Measurements from ENCODE around the gene SLC1A7. TPM values are rescaled to one million over a fixed set of nuclear protein-coding genes. Genes with fewer than 3 reads are reported as not detected.
A peak's percentile ranks its signal among the peaks of the same experiment; 100 is the strongest.

SLC1A7 gene
- total RNA-seq, 1 donor from 2014 or later: not detected

GRCh38 chr1:53130878-53131589 lies 11.4 kb downstream of the SLC1A7 start:
- H3K4me1 ChIP-seq: peaks cover 15% of the 10 kb centered on the region
- peaks cover 3% of the 10 kb centered on the region for H3K27me3 Mint-ChIP-seq (ENCODE audit: insufficient read depth, low read depth)
- no peak overlapping the region for H3K4me3 ChIP-seq
- H2AFZ ChIP-seq (replicated peaks): no peak overlapping the region
- no peaks in the 10 kb centered on the region for H4K20me1 ChIP-seq (ENCODE audit: low read depth)
- no peak overlapping the region for H3K9ac ChIP-seq
- H3K4me3 Mint-ChIP-seq: no peak overlapping the region
- no peaks in the 10 kb centered on the region for H3K36me3 Mint-ChIP-seq
- H3K9me3 Mint-ChIP-seq: no peaks in the 10 kb centered on the region
- no peaks in the 10 kb centered on the region for H3K79me2 ChIP-seq (ENCODE audit: low read depth)
- no peaks in the 10 kb centered on the region for H3K27me3 ChIP-seq
- H3F3A ChIP-seq (ENCODE audit: low read depth): no peaks in the 10 kb centered on the region
- H3K27ac ChIP-seq: no peak overlapping the region
- no peaks in the 10 kb centered on the region for H3K9me3 ChIP-seq (ENCODE audit: low read depth)
- no peak for DNase-seq (ENCODE audit: low spot score)
- TF ChIP-seq EZH2phosphoT487 (IDR thresholded peaks at IDR 0.05) (no peak), EZH2 (IDR thresholded peaks at IDR 0.05) (no peak)
- TF ChIP-seq, protein P1, sequence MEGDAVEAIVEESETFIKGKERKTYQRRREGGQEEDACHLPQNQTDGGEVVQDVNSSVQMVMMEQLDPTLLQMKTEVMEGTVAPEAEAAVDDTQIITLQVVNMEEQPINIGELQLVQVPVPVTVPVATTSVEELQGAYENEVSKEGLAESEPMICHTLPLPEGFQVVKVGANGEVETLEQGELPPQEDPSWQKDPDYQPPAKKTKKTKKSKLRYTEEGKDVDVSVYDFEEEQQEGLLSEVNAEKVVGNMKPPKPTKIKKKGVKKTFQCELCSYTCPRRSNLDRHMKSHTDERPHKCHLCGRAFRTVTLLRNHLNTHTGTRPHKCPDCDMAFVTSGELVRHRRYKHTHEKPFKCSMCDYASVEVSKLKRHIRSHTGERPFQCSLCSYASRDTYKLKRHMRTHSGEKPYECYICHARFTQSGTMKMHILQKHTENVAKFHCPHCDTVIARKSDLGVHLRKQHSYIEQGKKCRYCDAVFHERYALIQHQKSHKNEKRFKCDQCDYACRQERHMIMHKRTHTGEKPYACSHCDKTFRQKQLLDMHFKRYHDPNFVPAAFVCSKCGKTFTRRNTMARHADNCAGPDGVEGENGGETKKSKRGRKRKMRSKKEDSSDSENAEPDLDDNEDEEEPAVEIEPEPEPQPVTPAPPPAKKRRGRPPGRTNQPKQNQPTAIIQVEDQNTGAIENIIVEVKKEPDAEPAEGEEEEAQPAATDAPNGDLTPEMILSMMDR (IDR thresholded peaks at IDR 0.05): no peak
- peaks cover 28% of the 10 kb centered on the region for H3K4me1 Mint-ChIP-seq
- H3K36me3 ChIP-seq: no peaks in the 10 kb centered on the region
- no peak overlapping the region for H3K27ac Mint-ChIP-seq
- peak overlapping the region; percentile 38 for H3K4me2 ChIP-seq

DNA sequence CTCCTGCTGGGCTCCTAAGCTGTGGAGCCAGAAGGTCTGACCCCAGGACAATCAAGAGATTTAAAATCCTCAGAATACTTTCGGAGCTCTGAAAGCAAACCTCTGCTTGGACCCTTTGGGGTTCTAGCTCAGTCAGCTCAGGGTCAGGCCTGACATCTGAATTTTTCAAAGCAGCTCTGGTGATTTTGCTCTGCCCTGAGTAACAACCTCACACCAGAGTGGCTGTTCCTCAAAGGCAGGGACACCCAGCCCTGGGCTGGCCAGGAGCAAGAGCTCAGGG lies 11.9 kb downstream of the SLC1A7 start:
- H3K27me3 ChIP-seq: no peaks in the 10 kb centered on the region
- H3K27me3 Mint-ChIP-seq (ENCODE audit: insufficient read depth, low read depth): peaks cover 8% of the 10 kb centered on the region
- DNase-seq (ENCODE audit: low spot score): no peak

DNA sequence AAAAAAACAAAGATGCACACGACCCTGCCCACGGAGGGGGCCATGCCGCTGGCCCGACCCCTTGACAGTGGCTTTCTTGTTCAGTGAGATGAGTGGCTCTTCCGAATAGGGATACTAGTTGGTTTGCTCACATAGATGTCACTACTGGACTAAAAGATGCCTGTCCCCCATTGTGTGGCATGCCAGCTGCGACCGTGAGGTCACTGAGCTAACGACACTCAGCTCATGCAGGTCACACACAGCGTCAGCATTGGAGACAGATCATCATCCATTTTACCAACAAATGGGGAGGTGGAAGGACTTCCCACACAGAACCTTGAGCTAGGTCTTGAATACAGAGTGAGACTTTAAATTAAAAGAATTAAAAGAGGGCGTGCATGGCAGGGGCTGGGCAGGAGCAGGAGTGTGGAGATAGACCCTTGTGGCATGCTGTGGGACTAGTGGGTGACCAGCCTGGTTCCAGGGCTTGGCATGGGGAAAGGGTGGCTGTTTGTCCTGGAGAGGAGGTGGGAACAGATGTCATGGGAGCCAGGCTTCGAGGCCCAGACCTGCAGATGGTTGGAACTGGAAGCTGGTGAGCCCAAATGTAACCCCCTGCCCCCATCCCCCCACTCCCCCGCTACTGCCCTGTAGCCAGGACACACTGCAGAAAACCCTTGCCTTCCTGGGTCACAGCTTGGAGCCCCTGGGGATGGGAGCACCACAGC lies 12.4 kb downstream of the SLC1A7 start:
- Histone ChIP-seq H3K27ac (no peak overlapping the region), H3K4me1 (peaks cover 15% of the 10 kb centered on the region), H3K4me3 (no peak overlapping the region), H3K9me3 (ENCODE audit: low read depth) (no peaks in the 10 kb centered on the region), H3K4me2 (peak overlapping the region; percentile 38), H3K9ac (no peak overlapping the region), H4K20me1 (ENCODE audit: low read depth) (no peaks in the 10 kb centered on the region), H3K27me3 (no peaks in the 10 kb centered on the region), H3K79me2 (ENCODE audit: low read depth) (no peaks in the 10 kb centered on the region), H2AFZ (replicated peaks) (no peak overlapping the region), H3K36me3 (no peaks in the 10 kb centered on the region), H3F3A (ENCODE audit: low read depth) (no peaks in the 10 kb centered on the region)
- Mint-ChIP-seq H3K4me1 (peaks cover 33% of the 10 kb centered on the region), H3K4me3 (no peak overlapping the region), H3K9me3 (no peaks in the 10 kb centered on the region), H3K36me3 (no peaks in the 10 kb centered on the region), H3K27ac (peak overlapping the region; percentile 29), H3K27me3 (ENCODE audit: insufficient read depth, low read depth) (peaks cover 11% of the 10 kb centered on the region)
- TF ChIP-seq EZH2 (IDR thresholded peaks at IDR 0.05): no peak
- no peak for DNase-seq (ENCODE audit: low spot score)

More for the DNA sequence above, 11.9 kb downstream of the SLC1A7 start:
- Mint-ChIP-seq H3K36me3 (no peaks in the 10 kb centered on the region), H3K27ac (no peak overlapping the region), H3K4me3 (no peak overlapping the region), H3K4me1 (peaks cover 30% of the 10 kb centered on the region), H3K9me3 (no peaks in the 10 kb centered on the region)
- no peak for TF ChIP-seq EZH2phosphoT487 (IDR thresholded peaks at IDR 0.05)
- TF ChIP-seq EZH2 (IDR thresholded peaks at IDR 0.05): no peak
- TF ChIP-seq, protein P1 (IDR thresholded peaks at IDR 0.05): no peak
- Histone ChIP-seq H4K20me1 (ENCODE audit: low read depth) (no peaks in the 10 kb centered on the region), H3F3A (ENCODE audit: low read depth) (no peaks in the 10 kb centered on the region), H2AFZ (replicated peaks) (no peak overlapping the region), H3K36me3 (no peaks in the 10 kb centered on the region), H3K4me2 (peak overlapping the region; percentile 38), H3K9me3 (ENCODE audit: low read depth) (no peaks in the 10 kb centered on the region), H3K79me2 (ENCODE audit: low read depth) (no peaks in the 10 kb centered on the region), H3K9ac (no peak overlapping the region), H3K27ac (no peak overlapping the region), H3K4me1 (peaks cover 15% of the 10 kb centered on the region), H3K4me3 (no peak overlapping the region)

DNA sequence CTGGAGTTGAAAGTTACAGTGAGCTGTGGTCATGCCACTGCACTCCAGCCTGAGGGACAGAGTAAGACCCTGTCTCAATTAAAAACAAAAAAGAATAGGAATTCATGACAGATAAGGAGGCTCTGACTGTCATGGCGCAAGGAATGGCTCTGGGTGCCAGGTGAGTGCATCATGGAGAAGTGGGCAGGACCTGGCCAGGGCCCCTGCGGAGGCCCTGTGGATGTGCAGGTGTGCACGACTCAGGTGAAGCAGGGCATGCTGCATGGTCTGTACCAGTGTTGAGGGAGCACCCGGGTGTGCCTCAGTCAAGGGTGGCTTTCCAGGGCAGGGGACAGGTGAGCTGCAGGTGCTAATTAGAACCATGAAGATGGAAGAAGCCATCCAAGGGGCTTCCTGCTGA lies 14.0 kb downstream of the SLC1A7 start:
- no peak overlapping the region for H3K9ac ChIP-seq
- Mint-ChIP-seq H3K4me3 (no peak overlapping the region), H3K36me3 (no peaks in the 10 kb centered on the region), H3K9me3 (no peaks in the 10 kb centered on the region), H3K27me3 (ENCODE audit: insufficient read depth, low read depth) (peaks cover 17% of the 10 kb centered on the region), H3K27ac (no peak overlapping the region), H3K4me1 (peaks cover 42% of the 10 kb centered on the region)
- H3K27me3 ChIP-seq: no peaks in the 10 kb centered on the region
- H3F3A ChIP-seq (ENCODE audit: low read depth): no peaks in the 10 kb centered on the region
- H3K36me3 ChIP-seq: no peaks in the 10 kb centered on the region
- H3K79me2 ChIP-seq (ENCODE audit: low read depth): no peaks in the 10 kb centered on the region
- H4K20me1 ChIP-seq (ENCODE audit: low read depth): no peaks in the 10 kb centered on the region
- no peak overlapping the region for H3K4me2 ChIP-seq
- no peak overlapping the region for H2AFZ ChIP-seq (replicated peaks)
- DNase-seq (ENCODE audit: low spot score): no peak
- no peak overlapping the region for H3K4me3 ChIP-seq
- peaks cover 15% of the 10 kb centered on the region for H3K4me1 ChIP-seq
- no peak for TF ChIP-seq EZH2phosphoT487 (IDR thresholded peaks at IDR 0.05)
- TF ChIP-seq, protein P1 (IDR thresholded peaks at IDR 0.05): no peak
- TF ChIP-seq EZH2 (IDR thresholded peaks at IDR 0.05): no peak
- H3K27ac ChIP-seq: no peak overlapping the region
- H3K9me3 ChIP-seq (ENCODE audit: low read depth): no peaks in the 10 kb centered on the region

Measured in neural progenitor cell (in vitro differentiated cells).